Parathyroid adenoma (tissue), 2 donors: ENCODE data around the gene TNXB.
A peak's percentile ranks its signal among the peaks of the same experiment; 100 is the strongest.

Source experiments
- H2AFZ ChIP-seq: fragments of 300-600 bp; sonication (generic); one replicate; pipeline ENCODE4 v1.7.0; 2017; ENCODE audit warnings: antibody characterized with exemption, mild to moderate bottlenecking
- H3K27ac ChIP-seq: fragments of 300-600 bp; sonication (generic); one replicate; pipeline ENCODE4 v1.7.0; 2017
- H3K27me3 ChIP-seq: fragments of 300-600 bp; sonication (generic); one replicate; pipeline ENCODE4 v1.7.0; 2017; ENCODE audit warnings: low read length; ENCODE audit not compliant: control insufficient read depth, insufficient read depth
- H3K36me3 ChIP-seq: fragments of 300-600 bp; sonication (generic); one replicate; pipeline ENCODE4 v1.7.0; 2017; ENCODE audit warnings: low read length; ENCODE audit not compliant: control insufficient read depth, insufficient read depth
- H3K4me1 ChIP-seq: fragments of 300-600 bp; sonication (generic); one replicate; pipeline ENCODE4 v1.7.0; 2017; ENCODE audit warnings: control low read depth
- H3K4me2 ChIP-seq: fragments of 300-600 bp; sonication (generic); one replicate; pipeline ENCODE4 v1.7.0; 2017; ENCODE audit warnings: low read length
- H3K4me3 ChIP-seq: fragments of 300-600 bp; sonication (generic); one replicate; pipeline ENCODE4 v1.7.0; 2017; ENCODE audit warnings: low read depth, low read length
- H3K79me2 ChIP-seq: fragments of 300-600 bp; sonication (generic); one replicate; pipeline ENCODE4 v1.7.0; 2017; ENCODE audit warnings: control low read depth
- H3K9ac ChIP-seq: fragments of 300-600 bp; sonication (generic); one replicate; pipeline ENCODE4 v1.7.0; 2017; ENCODE audit warnings: mild to moderate bottlenecking
- H3K9me3 ChIP-seq: fragments of 300-600 bp; sonication (generic); one replicate; pipeline ENCODE4 v1.7.0; 2017; ENCODE audit warnings: low read length; ENCODE audit not compliant: control insufficient read depth
- CTCF ChIP-seq: fragments of 300-600 bp; sonication (generic); IDR thresholded peaks from one replicate; pipeline ENCODE4 v1.7.0; 2017; ENCODE audit warnings: antibody characterized with exemption, mild to moderate bottlenecking
- donor health status: primary hyperparathyroidism.

TNXB gene

GRCh38 chr6:32153564-32154513 lies 44.7 kb upstream of the TNXB start, which contains the start of gene PPT2:
PPT2 (plus strand) TSS chr6:32154141; CDS start chr6:32154595, 454 bp downstream.
- H3K79me2 ChIP-seq, result peaks cover 9% of the 10 kb centered on the region
- H3K4me2 ChIP-seq, result peak within 1 kb of the TSS; percentile 88
- no peaks in the 10 kb centered on the region for H3K9me3 ChIP-seq
- peak within 1 kb of the TSS; percentile 80 for H3K4me3 ChIP-seq
- H3K9ac ChIP-seq, result peak within 1 kb of the TSS; percentile 50
- peak within 1 kb of the TSS; percentile 98 for H3K27ac ChIP-seq
- H3K36me3 ChIP-seq, result no peaks in the 10 kb centered on the region
- no peaks in the 10 kb centered on the region for H3K27me3 ChIP-seq
- peak within 1 kb of the TSS; percentile 77 for H2AFZ ChIP-seq
- peak; percentile 34 for TF ChIP-seq CTCF
- H3K4me1 ChIP-seq, result peaks cover 15% of the 10 kb centered on the region

- Histone ChIP-seq H3K4me3 (peak overlapping the region; percentile 80), H3K27me3 (no peaks in the 10 kb centered on the region), H3K36me3 (no peaks in the 10 kb centered on the region), H3K79me2 (peaks cover 9% of the 10 kb centered on the region), H2AFZ (peak overlapping the region; percentile 77), H3K9me3 (no peaks in the 10 kb centered on the region), H3K27ac (peak overlapping the region; percentile 98), H3K4me2 (peak overlapping the region; percentile 88), H3K9ac (peak overlapping the region; percentile 50), H3K4me1 (peaks cover 15% of the 10 kb centered on the region)
- TF ChIP-seq CTCF, result no peak
Observed at GRCh38 chr6:32152769-32153563, 43.8 kb upstream of the TNXB start.

DNA sequence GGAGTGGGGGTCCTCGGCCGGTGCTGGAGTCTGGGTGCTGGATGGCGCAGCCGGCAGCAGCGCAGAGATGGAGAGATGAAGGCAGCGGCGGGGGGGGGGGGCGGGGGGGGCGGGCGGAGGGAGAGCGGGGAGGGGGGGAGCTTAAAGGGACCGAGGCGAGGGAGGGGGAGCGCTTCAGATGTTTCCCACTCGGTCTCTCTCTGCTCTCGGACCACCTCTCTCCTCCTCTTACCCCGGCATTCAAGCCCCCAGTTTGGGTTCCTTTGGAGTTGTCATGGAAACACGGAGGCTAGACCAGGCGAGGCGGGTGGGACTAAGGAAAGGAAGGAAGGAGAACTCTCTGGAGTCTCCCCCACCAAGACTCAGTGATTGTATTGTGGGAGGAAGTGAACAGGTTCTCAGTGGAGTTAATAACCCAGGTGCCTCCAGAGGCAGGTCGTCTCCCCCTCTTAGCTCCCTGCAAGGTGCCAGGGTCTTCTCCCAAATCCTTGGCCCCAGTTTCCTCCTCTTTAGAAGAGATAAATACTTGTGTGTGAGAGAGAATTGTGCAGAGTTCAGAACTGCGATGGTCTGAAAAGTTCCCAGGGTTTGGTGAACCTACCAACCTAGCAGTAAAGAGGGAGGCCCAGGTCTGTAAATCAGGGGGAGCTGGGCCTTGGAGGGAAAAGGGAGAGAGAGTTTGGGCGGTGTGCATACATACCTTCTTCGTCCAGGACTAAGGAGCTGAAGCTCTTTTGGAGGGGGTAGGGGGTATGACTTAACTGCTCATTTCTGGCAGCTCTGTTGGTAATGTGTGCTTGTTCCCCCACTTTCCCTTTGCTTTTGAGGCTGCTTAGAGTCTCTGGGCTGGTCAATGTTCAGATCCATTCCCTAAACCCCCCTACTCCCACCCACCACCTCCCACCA lies 43.0 kb upstream of the TNXB start, which contains the start of gene PRRT1:
Gene PRRT1 (minus strand): TSS at position 77 of the 906 bp plus-strand sequence. CDS start 112 bp downstream, outside the sequence.
- peaks cover 15% of the 10 kb centered on the region for H3K4me1 ChIP-seq
- TF ChIP-seq CTCF, result no peak
- peak within 1 kb of the TSS; percentile 98 for H3K27ac ChIP-seq

DNA sequence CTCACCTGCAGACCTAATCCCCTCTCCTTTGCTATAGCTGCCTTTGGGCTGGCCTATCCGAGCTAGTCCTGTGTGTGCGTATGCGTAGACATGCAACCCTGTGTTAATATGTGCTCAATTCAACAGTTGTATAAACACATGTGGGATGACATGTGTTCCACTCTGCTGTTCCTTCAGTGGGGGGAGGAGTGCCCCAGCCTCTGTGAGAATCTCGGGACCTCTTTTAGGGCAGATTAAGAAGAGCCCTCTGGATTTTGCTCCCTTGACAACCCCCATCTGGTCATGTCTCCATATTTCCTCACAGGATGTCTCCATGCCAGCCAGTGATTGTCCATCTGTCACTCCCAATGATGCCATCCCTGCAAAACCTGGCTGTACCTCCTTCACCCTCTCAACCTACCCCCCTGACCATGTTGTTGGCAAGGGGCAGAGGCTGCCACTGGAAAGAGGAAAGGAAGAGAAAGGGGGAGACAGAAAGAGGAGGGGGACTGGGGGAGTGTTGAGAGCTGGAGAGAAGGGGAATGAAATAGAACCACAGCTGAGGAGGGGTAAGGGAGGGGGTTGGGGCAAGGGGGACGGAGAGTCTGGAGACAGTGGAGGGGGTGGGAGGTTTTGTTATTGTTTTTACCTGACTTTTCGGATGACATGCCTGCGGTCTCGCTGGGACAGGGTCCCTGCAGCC lies 42.2 kb upstream of the TNXB start:
- H3K4me3 ChIP-seq, result peak overlapping the region; percentile 36
- peaks cover 15% of the 10 kb centered on the region for H3K4me1 ChIP-seq
- no peaks in the 10 kb centered on the region for H3K9me3 ChIP-seq
- H2AFZ ChIP-seq, result peak overlapping the region; percentile 80
- peak overlapping the region; percentile 39 for H3K27ac ChIP-seq
- H3K36me3 ChIP-seq, result no peaks in the 10 kb centered on the region
- H3K79me2 ChIP-seq, result peaks cover 9% of the 10 kb centered on the region
- H3K27me3 ChIP-seq, result no peaks in the 10 kb centered on the region
- peak overlapping the region; percentile 46 for H3K4me2 ChIP-seq
- TF ChIP-seq CTCF, result no peak
- no peak overlapping the region for H3K9ac ChIP-seq

More for the DNA sequence above, 43.0 kb upstream of the TNXB start, which contains the start of gene PRRT1:
- Histone ChIP-seq H3K9ac (peak within 1 kb of the TSS; percentile 50), H3K36me3 (no peaks in the 10 kb centered on the region), H3K79me2 (peaks cover 9% of the 10 kb centered on the region), H3K4me3 (peak within 1 kb of the TSS; percentile 80), H3K9me3 (no peaks in the 10 kb centered on the region), H3K27me3 (no peaks in the 10 kb centered on the region), H3K4me2 (peak within 1 kb of the TSS; percentile 88), H2AFZ (peak within 1 kb of the TSS; percentile 80)
